H7 (cell line): ENCODE data around the gene PTPRM. TPM values are rescaled to one million over a fixed set of nuclear protein-coding genes. Genes with fewer than 3 reads are reported as not detected.

Experiments
- DNase-seq: peaks from one replicate; pipeline ENCODE4 v3.0.0; 2012
- H3K27me3 ChIP-seq: 2 replicates; pipeline ENCODE4 v1.6.0; 2011; ENCODE audit warnings: mild to moderate bottlenecking, low read length; ENCODE audit not compliant: control insufficient read depth, insufficient read depth
- H3K36me3 ChIP-seq: replicated peaks from 2 replicates; pipeline ENCODE4 v1.5.1; 2011; ENCODE audit warnings: low read length; ENCODE audit not compliant: control insufficient read depth, insufficient read depth
- H3K4me3 ChIP-seq: 2 replicates; pipeline ENCODE4 v1.5.1; 2011; ENCODE audit warnings: low read depth, mild to moderate bottlenecking, control low read depth, low read length, moderate library complexity; ENCODE audit not compliant: insufficient read depth
- total RNA-seq: library from RNA; depleted of rRNA; stranded (reverse); fragments of >200 nt; shearing (Covaris generic); gene quantifications from 2 replicates; pipeline ENCODE4 v1.2.3, GENCODE V29; 2014

PTPRM gene
- total RNA-seq, 1 experiment from 2014 or later, result 14.4 TPM

DNA sequence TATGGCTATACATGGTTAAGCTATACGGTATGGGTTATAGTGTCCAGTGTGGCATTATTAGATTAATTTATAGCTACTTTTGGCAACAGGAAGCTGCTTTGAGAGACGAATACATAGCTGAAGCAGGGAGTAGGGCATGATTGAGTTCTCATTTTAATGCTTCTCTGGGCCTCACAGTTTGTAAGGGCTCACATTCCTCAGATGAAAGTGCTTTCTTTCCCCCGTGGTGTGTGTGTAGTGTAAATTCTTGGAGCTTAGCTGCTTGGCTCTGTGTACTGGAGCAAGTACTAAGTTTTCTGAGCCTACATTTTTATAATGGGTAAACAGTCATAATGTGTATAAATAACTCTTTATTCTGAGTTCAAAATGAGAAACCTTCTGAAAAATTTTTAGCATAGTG is 173.7 kb downstream of the PTPRM start:
- Histone ChIP-seq H3K4me3 (no peak overlapping the region), H3K27me3 (no peaks in the 10 kb centered on the region), H3K36me3 (no peaks in the 10 kb centered on the region)
- DNase-seq, result peak; percentile 23

GRCh38 chr18:7741640-7742039 is 174.5 kb downstream of the PTPRM start:
- no peaks in the 10 kb centered on the region for H3K36me3 ChIP-seq
- H3K27me3 ChIP-seq, result no peaks in the 10 kb centered on the region
- no peak overlapping the region for H3K4me3 ChIP-seq
- DNase-seq, result no peak

GRCh38 chr18:7742224-7742623 is 175.1 kb downstream of the PTPRM start:
- H3K4me3 ChIP-seq, result no peak overlapping the region
- DNase-seq, result no peak
- no peaks in the 10 kb centered on the region for H3K36me3 ChIP-seq
- H3K27me3 ChIP-seq, result no peaks in the 10 kb centered on the region

GRCh38 chr18:7743256-7743655 is 176.1 kb downstream of the PTPRM start:
- Histone ChIP-seq H3K4me3 (no peak overlapping the region), H3K36me3 (no peaks in the 10 kb centered on the region), H3K27me3 (no peaks in the 10 kb centered on the region)
- no peak for DNase-seq

DNA sequence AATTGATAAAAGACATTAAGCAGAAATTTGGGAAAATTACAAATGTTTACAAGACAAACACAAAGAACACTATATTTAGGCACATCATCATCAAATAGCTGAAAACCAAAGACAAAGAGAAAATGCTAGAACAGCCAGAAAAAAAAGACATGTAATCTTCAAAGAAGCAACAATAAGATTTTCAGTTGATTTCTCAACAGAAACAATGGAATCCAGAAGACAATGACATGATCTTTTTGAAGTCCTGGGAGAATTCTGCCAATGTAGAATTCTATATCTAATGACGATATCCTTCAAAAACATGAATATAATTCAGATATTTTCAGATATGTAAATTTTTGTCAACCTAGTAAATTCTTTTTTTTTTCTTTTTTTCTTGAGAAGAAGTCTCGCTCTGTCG is 179.0 kb downstream of the PTPRM start:
- DNase-seq, result no peak
- H3K36me3 ChIP-seq, result no peaks in the 10 kb centered on the region
- no peak overlapping the region for H3K4me3 ChIP-seq
- H3K27me3 ChIP-seq, result no peaks in the 10 kb centered on the region

GRCh38 chr18:7748251-7749007 is 181.3 kb downstream of the PTPRM start:
- H3K36me3 ChIP-seq, result no peaks in the 10 kb centered on the region
- DNase-seq, result no peak
- H3K27me3 ChIP-seq, result no peaks in the 10 kb centered on the region
- H3K4me3 ChIP-seq, result no peak overlapping the region

GRCh38 chr18:7749008-7749405 is 181.9 kb downstream of the PTPRM start:
- Histone ChIP-seq H3K27me3 (no peaks in the 10 kb centered on the region), H3K4me3 (no peak overlapping the region), H3K36me3 (no peaks in the 10 kb centered on the region)
- no peak for DNase-seq

DNA sequence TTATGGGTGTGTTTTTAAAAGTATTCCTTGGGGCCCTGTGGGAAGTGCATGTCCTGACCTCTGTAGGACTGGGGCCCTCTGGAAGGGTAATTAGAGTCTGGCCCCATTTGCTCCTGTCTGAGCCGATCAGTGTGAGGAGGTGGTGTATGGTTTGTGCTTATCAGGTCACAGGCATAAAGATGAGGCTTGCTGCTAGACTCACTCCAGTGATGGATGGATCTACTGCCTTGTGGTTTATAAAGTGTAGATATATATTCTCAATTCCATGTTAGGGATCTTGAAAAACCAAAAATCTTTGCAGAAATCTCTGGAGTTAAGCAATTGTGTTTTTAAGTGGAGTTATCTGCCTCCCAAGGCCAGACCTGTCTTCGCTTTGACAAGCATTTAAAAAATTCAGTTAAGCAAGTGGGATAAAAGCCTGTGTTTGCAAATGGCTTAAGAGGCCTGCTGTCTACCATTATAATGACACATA is 182.4 kb downstream of the PTPRM start:
- DNase-seq, result no peak
- no peaks in the 10 kb centered on the region for H3K27me3 ChIP-seq
- no peak overlapping the region for H3K4me3 ChIP-seq
- no peaks in the 10 kb centered on the region for H3K36me3 ChIP-seq

DNA sequence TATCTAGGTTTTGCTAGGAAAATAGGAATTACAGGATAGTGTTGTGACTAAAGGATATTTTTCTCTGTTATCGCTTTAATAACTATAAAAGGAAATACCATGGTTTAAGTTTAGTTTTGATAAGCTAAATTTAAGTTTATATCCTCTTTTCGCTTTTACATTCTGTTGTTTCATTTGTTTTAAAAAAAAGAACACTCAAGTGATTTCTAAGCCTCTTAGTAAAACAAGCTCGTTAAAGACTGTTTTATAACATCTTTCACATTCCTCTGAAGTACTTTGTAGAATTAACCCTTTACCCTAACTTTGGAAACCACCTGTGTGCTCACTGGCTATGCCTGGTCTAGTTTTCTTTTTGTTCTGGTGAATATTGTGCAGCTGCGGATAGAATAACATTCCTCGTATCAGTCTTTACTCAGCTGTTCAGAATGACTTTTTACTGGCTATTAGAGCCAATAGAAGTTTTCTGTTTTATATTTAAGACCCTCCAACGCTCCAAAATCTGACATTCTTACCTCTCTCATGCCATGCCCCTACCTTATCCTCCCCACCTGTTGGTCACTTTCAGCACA is 183.1 kb downstream of the PTPRM start:
- Histone ChIP-seq H3K27me3 (no peaks in the 10 kb centered on the region), H3K4me3 (no peak overlapping the region), H3K36me3 (no peaks in the 10 kb centered on the region)
- no peak for DNase-seq

- Histone ChIP-seq H3K4me3 (no peak overlapping the region), H3K36me3 (no peaks in the 10 kb centered on the region), H3K27me3 (no peaks in the 10 kb centered on the region)
- DNase-seq, result no peak
Measured at GRCh38 chr18:7750966-7751365, 183.8 kb downstream of the PTPRM start.

- DNase-seq, result no peak
- no peaks in the 10 kb centered on the region for H3K36me3 ChIP-seq
- no peak overlapping the region for H3K4me3 ChIP-seq
- H3K27me3 ChIP-seq, result no peaks in the 10 kb centered on the region
Measured at GRCh38 chr18:7754258-7754657, 187.1 kb downstream of the PTPRM start.

DNA sequence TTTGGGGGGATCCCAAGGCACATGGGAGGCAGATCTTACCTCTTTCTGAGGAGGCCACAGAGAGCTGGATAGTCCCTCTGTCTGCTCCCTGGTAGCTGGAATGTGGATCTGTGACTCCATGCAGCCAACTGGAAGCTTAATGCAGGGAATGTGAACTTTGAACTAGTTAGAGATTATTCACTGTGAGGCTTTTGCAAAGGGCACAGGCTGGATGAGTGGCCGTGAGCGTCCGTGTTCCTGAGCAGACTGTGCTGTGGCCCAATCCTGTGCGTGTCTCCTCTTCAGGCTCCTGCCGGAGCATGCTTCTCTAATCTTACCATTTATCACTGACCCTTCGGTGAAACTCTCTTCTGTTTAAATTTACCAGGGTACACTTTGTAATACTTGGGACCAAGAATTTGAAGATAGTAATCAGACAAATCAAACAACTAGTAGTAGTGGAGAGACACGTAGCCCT is 187.6 kb downstream of the PTPRM start:
- H3K4me3 ChIP-seq, result no peak overlapping the region
- H3K36me3 ChIP-seq, result no peaks in the 10 kb centered on the region
- H3K27me3 ChIP-seq, result no peaks in the 10 kb centered on the region
- DNase-seq, result no peak

GRCh38 chr18:7755753-7756475 is 188.8 kb downstream of the PTPRM start:
- H3K4me3 ChIP-seq, result no peak overlapping the region
- no peaks in the 10 kb centered on the region for H3K36me3 ChIP-seq
- no peak for DNase-seq
- H3K27me3 ChIP-seq, result no peaks in the 10 kb centered on the region

DNA sequence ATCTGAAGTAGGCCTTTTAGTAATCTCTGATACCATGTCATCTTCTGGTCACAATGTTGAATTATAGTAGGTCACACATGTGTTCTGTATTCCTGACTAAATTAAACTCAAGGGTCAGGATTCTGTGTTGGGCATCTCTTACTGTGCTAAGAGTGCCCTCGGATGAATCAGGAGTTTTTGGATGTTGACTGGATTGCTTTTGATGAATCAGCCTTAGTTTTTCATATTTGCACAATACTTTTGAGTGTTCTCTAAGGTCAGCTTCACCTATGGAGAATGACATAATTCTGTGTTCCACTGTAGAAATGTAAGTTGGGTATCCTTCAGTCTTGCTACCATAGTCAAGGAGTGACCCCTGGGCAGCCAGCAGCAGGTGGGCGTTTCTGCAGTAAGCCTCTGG is 190.1 kb downstream of the PTPRM start:
- DNase-seq, result no peak
- Histone ChIP-seq H3K36me3 (no peaks in the 10 kb centered on the region), H3K27me3 (no peaks in the 10 kb centered on the region), H3K4me3 (no peak overlapping the region)

DNA sequence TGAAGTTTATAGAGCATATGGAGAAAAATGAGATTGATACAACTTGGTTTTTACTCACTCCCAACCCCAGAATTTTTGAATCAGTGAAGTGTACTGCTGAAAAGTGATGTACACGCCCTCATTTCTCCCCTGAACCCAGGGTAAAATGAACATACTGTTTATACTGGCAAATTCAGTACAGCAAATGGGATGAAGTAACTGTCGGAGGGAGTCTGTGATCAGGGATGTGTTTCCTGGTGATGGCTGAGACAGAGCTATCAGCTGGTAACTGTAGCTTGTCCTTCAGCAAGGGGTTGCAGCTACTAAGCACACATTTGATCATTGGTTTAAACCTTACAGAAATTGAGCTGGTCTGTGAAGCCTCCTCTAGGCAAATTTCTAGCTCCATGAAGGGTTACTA is 191.6 kb downstream of the PTPRM start:
- H3K36me3 ChIP-seq, result no peaks in the 10 kb centered on the region
- no peak overlapping the region for H3K4me3 ChIP-seq
- no peak for DNase-seq
- H3K27me3 ChIP-seq, result no peaks in the 10 kb centered on the region
